Activated T-cell treated with anti-CD3 and anti-CD28 coated beads for 1 hour (primary cell): ENCODE measurements around the gene EOLA1.
"Not testable (repeated sequence)": the region's sequence is repeated elsewhere in the genome, so short reads cannot be mapped to it uniquely, and the experiment has no call there.

Experiments
- DNase-seq: peaks from one replicate; pipeline ENCODE4 v3.0.0-alpha.2; 2020; ENCODE audit warnings: low read depth

EOLA1 gene

DNA sequence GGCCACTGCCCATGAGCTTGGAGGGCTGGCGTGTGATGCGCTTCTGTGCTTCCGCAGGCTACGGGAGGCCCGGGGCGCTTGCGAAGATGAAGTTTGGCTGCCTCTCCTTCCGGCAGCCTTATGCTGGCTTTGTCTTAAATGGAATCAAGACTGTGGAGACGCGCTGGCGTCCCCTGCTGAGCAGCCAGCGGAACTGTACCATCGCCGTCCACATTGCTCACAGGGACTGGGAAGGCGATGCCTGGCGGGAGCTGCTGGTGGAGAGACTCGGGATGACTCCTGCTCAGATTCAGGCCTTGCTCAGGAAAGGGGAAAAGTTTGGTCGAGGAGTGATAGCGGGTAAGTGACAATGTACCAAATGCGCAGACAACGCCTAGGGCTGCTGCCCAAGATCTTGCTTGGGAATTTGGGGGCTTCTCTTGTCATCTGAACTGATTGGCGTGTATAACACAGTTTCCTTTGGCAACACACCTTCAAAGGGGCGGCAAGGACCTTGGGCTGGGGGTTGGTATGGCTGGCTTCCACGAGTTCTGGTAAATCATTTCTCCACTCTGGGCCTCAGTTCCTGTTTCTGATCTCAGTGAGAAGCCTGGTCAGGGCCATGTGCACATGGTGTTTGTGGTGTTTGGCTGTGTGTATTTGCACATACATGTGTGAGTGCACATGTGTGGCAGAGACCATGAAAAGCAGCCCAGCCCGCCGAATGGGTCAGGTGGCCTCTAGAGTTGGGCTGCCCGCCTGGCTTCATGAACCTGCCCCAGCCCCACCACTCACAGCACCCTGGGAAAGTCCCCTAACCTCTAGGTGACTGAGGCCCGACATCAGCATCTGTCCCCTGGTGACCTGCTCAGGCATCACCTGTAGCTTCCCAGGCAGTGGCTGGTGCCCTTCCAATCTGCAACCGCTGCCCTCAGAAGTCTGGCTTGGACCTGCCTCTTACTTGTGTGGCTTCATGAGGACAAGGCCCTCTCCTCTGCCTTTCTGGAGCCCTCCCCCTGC, 5.0 kb downstream of the EOLA1 start:
- DNase-seq = not testable (repeated sequence)

DNA sequence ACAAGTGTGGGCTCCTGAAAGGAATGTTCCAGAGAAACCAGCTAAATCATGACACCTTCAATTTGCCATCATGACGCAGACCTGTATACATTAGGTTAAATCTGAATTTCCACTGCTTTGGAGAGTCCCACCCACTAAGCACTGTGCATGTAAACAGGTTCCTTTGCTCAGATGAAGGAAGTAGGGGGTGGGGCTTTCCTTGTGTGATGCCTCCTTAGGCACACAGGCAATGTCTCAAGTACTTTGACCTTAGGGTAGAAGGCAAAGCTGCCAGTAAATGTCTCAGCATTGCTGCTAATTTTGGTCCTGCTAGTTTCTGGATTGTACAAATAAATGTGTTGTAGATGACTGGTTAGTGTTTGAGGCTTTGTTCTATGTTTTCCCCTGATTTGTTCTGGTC, 6.2 kb downstream of the EOLA1 start:
- not testable (repeated sequence) for DNase-seq

DNA sequence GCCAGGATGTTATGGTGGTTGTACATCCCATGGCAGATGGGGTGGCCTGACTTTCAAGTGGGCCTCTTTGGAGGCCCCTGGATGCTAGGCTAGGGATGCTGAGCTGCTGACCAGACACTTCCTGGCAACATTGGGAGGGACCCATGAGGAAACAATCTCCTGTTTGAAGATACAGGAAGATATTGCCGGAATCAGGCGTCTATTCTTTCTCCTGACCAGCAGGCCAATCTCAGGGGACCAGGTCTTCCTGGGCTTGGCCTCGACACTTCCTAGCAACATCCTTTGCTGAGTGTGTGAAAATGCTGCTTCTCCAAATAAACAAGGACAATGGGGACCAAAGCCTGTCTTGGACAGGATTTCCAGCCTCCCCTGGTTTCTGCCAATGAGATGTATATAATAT, 7.0 kb downstream of the EOLA1 start:
- DNase-seq = not testable (repeated sequence)

DNA sequence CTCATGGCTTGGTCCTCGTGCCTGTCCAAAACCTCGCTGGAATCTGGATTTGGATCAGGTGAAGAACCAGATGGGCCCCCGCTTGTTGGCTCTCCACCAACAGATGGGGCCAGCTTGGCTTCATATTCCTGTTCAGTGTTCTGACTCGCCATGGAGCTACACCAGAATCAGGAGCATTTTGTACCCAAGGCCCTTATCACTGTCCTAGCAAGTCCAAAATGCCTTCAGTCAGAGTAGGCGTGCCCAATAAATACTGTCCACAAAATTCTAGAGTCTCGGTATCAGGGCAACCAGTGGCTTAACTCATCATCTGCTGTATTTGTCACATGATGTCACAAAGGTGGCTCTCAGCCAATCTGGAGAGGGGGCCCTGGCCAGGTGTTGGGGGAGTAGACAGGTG, 8.9 kb downstream of the EOLA1 start, which contains the start of gene HSFX3:
Gene HSFX3 (minus strand): TSS at position 224 of the 400 bp plus-strand sequence. CDS start 72 bp downstream, at position 152.
- DNase-seq = not testable (repeated sequence)

DNA sequence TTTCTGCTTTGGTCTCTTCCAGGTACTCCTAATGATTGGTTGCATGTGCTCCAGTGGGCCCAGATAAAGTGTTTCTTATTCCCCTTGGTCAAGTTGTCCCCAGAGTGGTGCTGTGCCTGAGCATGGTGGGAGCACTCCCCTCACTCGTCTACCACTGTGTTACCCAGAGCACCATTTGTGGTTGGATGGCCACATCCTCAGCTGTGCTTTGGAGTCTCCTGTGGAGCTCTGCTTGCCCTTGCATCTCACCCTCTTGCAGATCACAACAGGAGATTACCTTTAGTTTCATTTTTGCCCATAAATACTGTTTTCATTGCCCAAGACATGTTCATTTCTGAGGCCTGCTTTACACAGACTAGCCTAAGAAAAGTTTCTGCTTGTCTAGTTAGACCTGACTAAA, 9.6 kb downstream of the EOLA1 start:
- DNase-seq = not testable (repeated sequence)

DNA sequence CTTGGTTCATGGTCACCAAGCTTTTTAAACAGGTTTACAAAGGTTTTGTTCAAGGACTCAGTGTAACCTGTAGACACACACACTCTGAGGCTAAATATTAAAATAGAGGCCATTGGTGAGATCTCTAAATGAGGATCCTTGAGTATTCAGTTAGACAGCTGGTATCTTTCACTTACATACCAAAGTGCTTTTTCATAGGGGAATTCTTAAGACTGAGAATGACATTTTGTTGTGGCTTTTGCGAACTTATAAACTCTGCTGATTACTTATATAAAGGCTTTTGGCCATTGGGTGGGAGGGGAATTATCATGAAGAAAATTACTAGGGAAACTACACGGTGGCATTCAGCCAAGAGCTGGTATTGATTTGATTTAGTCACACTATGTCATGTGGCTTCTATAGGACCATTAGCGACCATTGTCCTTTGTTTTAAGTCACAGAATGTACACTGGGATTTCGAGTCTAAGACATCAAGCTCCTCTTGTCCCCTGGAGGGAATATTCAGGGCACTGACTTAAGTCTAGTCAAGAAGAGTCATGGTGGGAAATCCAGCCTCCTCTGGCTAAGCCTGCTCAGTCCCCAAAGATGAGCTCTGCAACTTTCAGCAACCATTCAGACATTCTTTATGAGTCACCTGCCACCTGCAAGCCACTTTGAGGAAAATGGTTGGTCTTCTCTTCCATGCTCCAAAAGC, 10.6 kb downstream of the EOLA1 start:
- DNase-seq = not testable (repeated sequence)

DNA sequence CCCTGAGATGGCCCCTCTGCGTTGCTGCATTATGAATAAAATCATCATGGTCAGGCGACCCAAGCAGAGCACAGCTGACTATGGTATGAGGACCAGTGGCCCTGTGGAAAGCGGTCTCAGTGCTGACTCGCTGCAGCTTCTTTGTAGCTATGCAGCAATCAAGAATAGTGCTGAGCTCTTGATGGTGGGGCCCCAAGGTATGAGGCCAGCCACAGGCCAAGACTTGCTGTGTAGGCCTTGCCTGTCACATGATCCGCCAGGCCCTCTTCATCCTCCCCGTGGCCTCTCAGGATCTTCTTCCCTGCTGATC, 11.1 kb downstream of the EOLA1 start:
- DNase-seq = not testable (repeated sequence)

DNA sequence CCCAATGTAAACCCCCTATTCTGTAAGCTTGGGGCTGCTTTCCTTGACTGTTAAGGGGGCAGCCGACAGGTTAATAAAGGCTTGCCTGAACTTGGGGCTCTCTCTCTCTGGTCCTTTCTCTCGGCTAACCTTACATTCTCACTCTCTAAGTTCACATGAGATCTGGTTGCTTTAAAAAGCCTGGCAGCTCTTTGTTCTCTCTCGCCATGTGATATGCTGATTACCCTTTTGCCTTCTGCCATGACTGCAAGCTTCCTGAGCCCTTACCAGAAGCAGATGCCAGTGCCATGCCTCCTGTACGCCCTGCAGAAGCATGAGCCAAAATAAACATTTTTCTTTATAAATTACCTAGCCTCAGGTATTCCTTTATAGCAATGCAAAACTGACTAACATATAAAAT, 14.4 kb downstream of the EOLA1 start:
- DNase-seq = not testable (repeated sequence)

DNA sequence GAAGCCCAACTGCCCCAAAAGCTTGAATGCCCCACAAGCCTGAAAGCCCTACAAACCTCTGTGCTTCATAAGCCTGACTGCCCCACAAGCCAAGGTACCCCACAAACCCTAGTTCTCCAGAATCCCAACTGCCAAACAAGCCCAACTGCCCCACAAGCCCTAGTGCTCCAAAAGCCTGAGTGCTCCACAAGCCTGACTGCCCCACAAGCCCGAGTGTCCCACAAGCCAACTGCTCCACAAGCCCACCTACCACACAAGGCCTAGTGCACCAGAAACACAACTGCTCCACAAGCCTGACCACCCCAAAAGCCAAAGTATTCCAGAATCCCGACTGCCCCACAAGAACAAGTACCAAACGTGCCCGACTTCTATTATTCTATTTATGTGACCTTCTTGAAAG, 22.5 kb downstream of the EOLA1 start:
- DNase-seq = no peak

DNA sequence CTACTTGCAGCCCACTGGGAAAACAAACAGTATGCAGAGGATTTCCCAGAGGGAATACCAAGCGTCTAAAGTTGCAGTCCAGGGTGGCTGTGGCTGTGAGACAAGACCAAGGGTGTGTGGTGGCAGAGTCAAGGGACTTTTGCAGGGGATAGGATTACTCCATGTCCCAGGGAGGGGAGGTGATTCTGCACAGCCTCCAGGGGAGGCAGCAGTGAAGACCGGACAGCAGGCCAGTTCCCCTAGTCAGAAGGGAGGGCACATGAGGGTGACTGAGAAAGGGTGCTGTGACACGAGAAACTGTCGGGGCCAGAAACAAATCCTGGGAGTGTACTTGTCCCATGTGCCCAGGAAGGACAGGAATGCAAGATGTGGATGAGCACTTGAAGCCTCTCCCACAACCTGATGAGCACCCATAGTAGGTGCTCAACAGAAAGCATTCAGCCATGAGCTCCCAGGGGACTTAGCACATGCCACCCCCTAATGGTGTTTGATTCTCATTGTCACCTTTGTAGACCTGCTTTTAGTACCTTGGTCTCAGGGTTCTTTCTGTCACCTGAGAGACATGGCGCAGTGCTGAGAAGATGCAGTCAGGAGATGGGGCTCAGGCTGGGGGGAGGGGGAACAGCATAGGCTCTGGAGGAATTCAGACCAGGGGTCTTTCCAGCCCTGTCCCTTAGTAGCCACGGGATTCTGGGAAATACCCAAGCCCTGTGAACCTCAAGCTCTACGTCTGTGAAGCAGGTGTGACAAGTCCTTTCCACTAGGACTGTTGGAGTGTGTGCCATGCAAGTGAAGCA, 27.0 kb downstream of the EOLA1 start:
- no peak for DNase-seq

DNA sequence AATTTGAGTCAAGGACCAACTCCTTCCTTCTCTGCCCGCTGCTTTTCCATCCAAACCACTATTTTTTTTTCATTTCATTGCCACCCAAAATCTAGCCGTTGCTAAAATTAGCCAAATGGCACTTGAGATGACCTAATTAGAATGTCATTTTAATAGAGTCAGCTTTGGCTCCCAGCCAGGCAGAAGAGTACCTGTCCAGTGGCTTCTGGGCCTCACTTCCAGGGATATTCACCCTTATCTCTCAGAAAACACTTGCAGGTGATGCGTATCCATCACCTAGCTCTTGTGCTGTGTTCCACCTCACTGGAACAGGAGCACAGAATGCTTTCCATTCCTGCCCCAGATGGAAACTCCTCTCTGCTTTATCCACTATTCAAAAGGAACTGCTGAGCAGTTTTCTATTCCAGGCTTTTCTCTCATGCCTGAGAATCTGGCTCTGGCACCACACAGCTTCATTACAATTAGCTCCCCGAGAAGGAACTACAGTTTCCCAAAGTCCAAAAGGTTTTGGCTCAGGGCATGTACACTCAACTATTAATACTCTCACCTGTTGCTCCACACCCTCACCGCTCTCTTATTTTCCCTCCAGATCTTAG, 28.0 kb downstream of the EOLA1 start:
- DNase-seq = no peak

DNA sequence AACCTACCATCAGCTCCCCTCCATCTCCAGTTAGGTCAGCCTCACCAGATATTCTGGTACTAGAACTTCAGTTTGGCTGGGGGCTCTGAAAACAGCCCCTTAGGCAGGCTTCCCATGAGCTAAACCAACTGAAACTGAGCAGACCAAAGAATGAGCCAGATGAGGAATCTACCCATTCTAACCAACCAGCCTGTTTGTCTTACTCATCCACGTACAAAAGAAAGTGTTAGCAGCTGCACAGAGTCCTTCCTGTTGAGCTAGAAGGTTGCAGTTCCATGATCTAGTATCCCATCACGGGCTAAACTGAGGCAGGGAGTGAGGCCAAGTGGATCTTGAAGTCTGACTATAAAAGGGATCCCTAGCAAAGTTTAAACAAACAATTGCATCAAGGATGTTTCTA, 29.0 kb downstream of the EOLA1 start:
- DNase-seq = no peak

DNA sequence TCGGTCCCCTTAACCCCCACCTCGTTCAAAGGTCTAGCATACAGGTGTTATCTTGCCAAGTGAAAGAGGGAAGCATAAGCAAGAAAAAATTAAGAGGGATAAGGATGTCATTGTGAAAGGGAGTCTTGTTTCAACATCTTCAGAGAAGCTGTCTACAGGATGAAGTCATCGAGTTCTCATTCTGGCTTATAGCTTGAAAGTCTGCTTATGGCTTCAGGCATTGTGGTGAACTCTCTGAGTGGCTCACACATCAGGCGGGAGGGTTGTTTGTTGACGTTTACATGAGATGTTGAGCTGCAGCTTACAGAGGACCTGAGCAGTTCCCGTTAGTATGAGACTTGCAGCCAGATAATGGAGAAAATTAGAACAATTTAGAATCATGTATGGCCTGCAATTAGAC, 29.9 kb downstream of the EOLA1 start:
- DNase-seq = no peak

DNA sequence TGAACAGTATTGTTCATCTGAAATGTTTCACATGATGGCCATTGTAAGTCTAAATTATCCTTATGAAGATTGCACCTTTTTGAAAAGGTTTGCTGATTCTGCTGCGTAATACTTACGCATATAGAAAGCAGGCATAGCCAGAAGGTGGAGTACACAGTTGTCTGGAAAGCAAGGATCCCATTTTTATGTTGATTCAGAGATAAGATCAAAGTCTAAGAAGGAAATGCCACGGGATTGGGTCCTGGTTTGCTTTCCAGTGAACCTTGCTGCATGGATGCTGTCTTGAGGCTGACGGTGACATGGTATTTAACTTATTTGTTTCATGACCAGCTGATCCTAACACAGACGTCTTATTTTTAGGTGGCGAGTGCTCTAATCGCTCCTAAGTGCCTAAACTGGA, 31.0 kb downstream of the EOLA1 start:
- DNase-seq = no peak

DNA sequence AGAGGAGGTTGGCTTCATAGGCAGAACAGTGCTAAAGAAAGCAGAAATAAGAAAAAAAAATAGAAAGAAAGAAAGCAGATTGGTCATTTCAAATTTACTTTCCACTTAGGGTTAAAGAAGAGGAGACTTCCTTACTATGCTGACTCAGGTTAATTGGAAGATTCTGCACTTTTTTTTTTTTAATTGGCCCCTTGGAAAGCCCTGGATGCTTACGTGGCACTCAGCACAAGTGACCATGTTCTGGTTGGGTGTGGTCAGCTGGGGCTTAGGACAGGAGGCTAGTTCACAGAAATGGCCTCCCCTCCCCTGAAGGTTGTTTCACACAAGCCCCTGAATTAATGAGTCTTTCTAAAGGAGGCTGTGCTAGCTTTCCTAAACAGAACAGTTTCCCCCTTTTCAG, 31.9 kb downstream of the EOLA1 start:
- DNase-seq = no peak

DNA sequence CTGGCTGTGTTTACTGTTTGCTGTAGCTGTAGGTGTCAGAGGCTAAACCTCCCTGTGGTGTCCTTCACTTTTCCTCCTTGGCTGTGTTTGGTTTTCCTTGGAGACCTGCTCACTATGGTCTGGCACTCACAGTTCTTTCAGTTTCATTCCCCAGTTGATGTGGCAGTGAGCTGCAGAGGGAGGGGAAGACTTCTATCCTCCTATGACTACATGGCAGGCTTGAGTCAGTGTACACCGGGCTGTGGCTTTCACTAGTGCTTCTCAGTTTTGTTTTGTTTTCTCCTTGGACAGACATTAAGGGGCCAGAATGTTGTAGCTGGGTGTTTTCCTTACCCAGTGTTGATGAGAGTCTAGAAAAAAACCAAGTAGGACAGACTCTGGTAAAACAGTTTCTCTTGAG, 32.6 kb downstream of the EOLA1 start:
- DNase-seq = not testable (repeated sequence)

DNA sequence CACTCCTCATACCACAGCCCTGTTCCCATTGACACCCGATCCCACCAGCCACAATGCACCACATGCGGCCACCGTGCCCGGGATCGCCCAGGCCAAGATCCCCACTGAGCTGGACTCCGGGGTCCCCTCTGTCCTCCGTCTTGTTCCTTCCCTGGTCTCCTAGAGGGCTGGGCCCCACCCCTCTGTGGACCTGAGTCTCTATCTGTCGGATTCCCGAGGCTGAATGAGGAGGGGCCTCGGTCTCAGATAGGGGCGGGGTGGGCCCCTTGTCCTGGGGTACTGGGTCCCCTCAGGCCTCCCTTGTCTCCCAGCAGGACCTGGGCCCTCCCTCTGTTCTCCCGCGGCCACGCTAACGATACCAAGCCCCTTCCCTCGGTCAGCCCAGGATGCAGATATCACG, 44.8 kb downstream of the EOLA1 start:
- not testable (repeated sequence) for DNase-seq

DNA sequence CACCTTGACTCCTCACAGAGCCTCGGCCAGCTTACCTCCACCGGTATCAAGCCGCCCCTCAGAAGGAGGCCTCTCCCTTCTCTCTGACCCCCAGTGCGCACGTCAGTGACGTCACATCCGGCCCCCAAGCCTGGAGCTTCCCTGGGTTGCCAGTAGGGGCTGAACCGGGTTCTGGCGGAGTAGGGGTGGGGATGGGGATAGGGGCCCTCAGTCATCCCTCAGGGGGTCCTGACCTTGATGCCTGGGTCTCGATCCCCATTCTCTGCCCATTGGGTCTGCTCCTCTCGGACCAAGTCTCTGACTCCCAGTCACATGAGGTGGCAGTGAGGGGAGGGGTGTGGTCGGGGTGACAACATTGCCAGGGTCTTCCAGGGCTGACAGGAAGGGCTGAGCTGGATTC, 46.5 kb downstream of the EOLA1 start, which contains the start of gene MAGEA9B:
Gene MAGEA9B (minus strand): TSS at position 101 of the 400 bp plus-strand sequence. CDS start 4,280 bp downstream, outside the sequence.
- DNase-seq = not testable (repeated sequence)

DNA sequence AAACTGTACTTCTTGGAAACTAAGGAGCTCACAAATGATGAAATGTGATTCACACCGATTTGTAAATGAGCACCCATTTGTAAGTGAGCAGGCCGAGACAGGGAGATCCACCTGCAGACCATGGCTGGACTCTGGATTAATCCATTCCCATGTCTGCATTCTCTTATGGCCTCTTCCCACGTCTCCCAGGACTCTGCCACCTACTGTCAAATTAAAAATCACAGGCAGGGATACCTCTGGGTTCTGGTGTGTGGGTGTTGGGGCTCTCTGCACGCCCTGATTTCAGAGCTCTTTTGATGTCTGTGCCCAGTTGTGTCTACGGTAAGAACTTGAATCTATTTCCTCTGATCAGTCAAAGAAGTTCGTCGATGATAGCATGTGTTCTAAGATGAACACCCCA, 50.2 kb downstream of the EOLA1 start:
- DNase-seq = not testable (repeated sequence)

DNA sequence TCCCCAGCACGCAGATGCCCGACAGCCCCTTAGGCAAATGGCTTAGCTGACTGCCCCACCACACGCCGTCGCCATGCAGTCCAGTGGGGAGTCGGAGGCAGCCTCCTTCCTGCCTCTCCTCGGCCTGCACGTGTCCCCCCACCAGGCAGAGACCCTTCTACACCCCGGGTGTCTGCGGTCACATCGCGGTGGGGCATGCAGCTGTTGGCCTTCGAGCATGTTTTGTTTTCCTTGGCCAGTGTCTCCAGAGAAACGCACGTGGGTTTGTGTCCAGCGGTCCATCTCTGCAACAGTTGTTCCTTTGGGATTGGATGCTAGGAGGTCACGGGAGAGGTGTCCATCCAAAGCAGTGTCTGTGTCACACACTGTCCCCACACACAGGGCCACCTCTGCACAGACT, 54.4 kb downstream of the EOLA1 start, which contains the start of gene HSFX2:
Gene HSFX2 (minus strand): TSS at position 101 of the 400 bp plus-strand sequence. CDS start 614 bp downstream, outside the sequence.
- not testable (repeated sequence) for DNase-seq

DNA sequence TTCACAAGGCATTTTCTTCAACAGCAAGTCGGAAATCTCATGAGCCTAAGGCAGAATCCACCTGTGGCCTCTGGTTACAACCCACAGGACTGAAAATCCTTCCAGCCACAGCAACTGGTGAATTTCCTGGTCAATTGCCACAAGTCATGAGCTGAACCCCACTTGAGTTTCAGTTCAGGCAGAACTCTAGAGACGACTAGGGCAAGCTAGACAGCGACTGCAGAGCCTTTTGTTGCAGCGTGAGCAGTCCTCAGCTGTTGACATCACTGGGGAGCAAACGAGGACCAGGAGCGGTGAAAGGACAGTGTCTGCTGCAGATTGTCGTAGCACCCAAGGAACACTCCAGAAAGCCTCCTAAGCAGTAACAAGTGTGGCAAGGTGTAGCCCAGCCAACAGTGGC, 55.1 kb downstream of the EOLA1 start:
- DNase-seq = not testable (repeated sequence)
